GM23338 (cell line): ENCODE results near the gene CYTL1. TPM values are rescaled to one million over a fixed set of nuclear protein-coding genes. Genes with fewer than 3 reads are reported as not detected.
"Not testable (repeated sequence)": the region's sequence is repeated elsewhere in the genome, so short reads cannot be mapped to it uniquely, and the experiment has no call there.

ENCODE experiments used
- ATAC-seq: fragments of 200-7000 bp; cut with Tn5 transposase; 3 replicates; pipeline ENCODE4 v1.9.1; 2020
- DNase-seq: peaks from one replicate; pipeline ENCODE4 v3.0.0-alpha.2; 2015; ENCODE audit warnings: low spot score
- H2AFZ ChIP-seq: fragments of 200-600 bp; sonication (generic); 2 replicates; pipeline ENCODE4 v1.8.0; 2016; ENCODE audit warnings: antibody characterized with exemption, mild to moderate bottlenecking, moderate library complexity
- H3F3A ChIP-seq: fragments of 200-600 bp; sonication (generic); replicated peaks from 2 replicates; pipeline ENCODE4 v1.8.0; 2017; ENCODE audit warnings: antibody characterized with exemption, mixed run types, low read depth
- H3K27ac ChIP-seq: fragments of 200-600 bp; sonication (generic); 2 replicates; pipeline ENCODE4 v1.6.1; 2016; ENCODE audit warnings: low read depth
- H3K27me3 ChIP-seq: fragments of 200-600 bp; sonication (generic); 2 replicates; pipeline ENCODE4 v1.8.0; 2016; ENCODE audit warnings: mild to moderate bottlenecking, mixed run types, moderate library complexity; ENCODE audit not compliant: insufficient read depth
- H3K36me3 ChIP-seq: fragments of 200-600 bp; sonication (generic); 2 replicates; pipeline ENCODE4 v1.8.0; 2016; ENCODE audit warnings: mild to moderate bottlenecking; ENCODE audit not compliant: insufficient read depth
- H3K4me1 ChIP-seq: fragments of 200-600 bp; sonication (generic); 2 replicates; pipeline ENCODE4 v1.8.0; 2016; ENCODE audit warnings: mild to moderate bottlenecking, moderate library complexity; ENCODE audit not compliant: insufficient read depth
- H3K4me2 ChIP-seq: fragments of 200-600 bp; sonication (generic); 2 replicates; pipeline ENCODE4 v1.7.1; 2017; ENCODE audit warnings: mixed run types
- H3K4me3 ChIP-seq: fragments of 200-600 bp; sonication (generic); 2 replicates; pipeline ENCODE4 v1.6.1; 2016; ENCODE audit warnings: mixed run types
- H3K79me2 ChIP-seq: fragments of 200-600 bp; sonication (generic); replicated peaks from 2 replicates; pipeline ENCODE4 v1.8.0; 2017; ENCODE audit warnings: mild to moderate bottlenecking; ENCODE audit not compliant: insufficient read depth
- H3K9me2 ChIP-seq: fragments of 200-600 bp; sonication (generic); 2 replicates; pipeline ENCODE4 v1.8.0; 2017; ENCODE audit not compliant: insufficient read depth
- H4K20me1 ChIP-seq: fragments of 200-600 bp; sonication (generic); replicated peaks from 2 replicates; pipeline ENCODE4 v1.8.0; 2017; ENCODE audit warnings: mild to moderate bottlenecking; ENCODE audit not compliant: insufficient read depth
- H3K27ac Mint-ChIP-seq: 2 replicates; pipeline ENCODE4 v1.8.0; 2020; ENCODE audit warnings: inconsistent platforms, mild to moderate bottlenecking, moderate library complexity, mixed read lengths
- H3K27me3 Mint-ChIP-seq: 3 replicates; pipeline ENCODE4 v1.8.0; 2022; ENCODE audit warnings: low read depth, mild to moderate bottlenecking, moderate library complexity, mixed read lengths, inconsistent platforms; ENCODE audit not compliant: insufficient read depth, poor library complexity
- H3K36me3 Mint-ChIP-seq: 3 replicates; pipeline ENCODE4 v1.8.0; 2021; ENCODE audit warnings: low read depth, mild to moderate bottlenecking, inconsistent platforms, moderate library complexity, mixed read lengths
- H3K4me1 Mint-ChIP-seq: 3 replicates; pipeline ENCODE4 v1.8.0; 2020; ENCODE audit warnings: mild to moderate bottlenecking, inconsistent platforms, mixed read lengths
- H3K4me3 Mint-ChIP-seq: 3 replicates; pipeline ENCODE4 v1.8.0; 2021; ENCODE audit warnings: moderate library complexity, mild to moderate bottlenecking, inconsistent platforms, mixed read lengths
- H3K9me3 Mint-ChIP-seq: 3 replicates; pipeline ENCODE4 v1.8.0; 2020; ENCODE audit warnings: moderate library complexity, mild to moderate bottlenecking, inconsistent platforms, mixed read lengths
- ETS1 ChIP-seq: IDR thresholded peaks from 2 replicates; pipeline ENCODE4 v1.6.1; 2016; ENCODE audit warnings: antibody characterized with exemption
- REST ChIP-seq: IDR thresholded peaks from one replicate; pipeline ENCODE4 v1.6.1; 2018; ENCODE audit warnings: antibody characterized with exemption; ENCODE audit not compliant: unreplicated experiment
- ZNF462 ChIP-seq: fragments of 250-450 bp; sonication (Bioruptor Pico); IDR thresholded peaks from 2 replicates; pipeline ENCODE4 v1.5.0; 2020; ENCODE audit warnings: mild to moderate bottlenecking, moderate library complexity
- polyA plus RNA-seq: library from polyadenylated mRNA; unstranded; fragments of >200 nt; fragmentation: Nextera tagmentation; extraction: Ambion mirVana; gene quantifications from 2 replicates; pipeline ENCODE4 v1.2.1, GENCODE V29; 2016
- total RNA-seq: library from RNA; depleted of rRNA; stranded (reverse); fragments of >200 nt; shearing (Covaris generic); gene quantifications from 2 replicates; pipeline ENCODE4 v1.2.3, GENCODE V29; 2014

CYTL1 gene
- total and polyA plus RNA-seq, 2 experiments from 2014 or later, result 12.6 to 17.6 TPM

GRCh38 chr4:5067908-5068307 is 48.6 kb upstream of the CYTL1 start (continued):
- TF ChIP-seq REST, result no peak
- TF ChIP-seq ETS1, result no peak

GRCh38 chr4:5066968-5067367 is 47.7 kb upstream of the CYTL1 start:
- not testable (repeated sequence) for H3K4me2 ChIP-seq, H3K4me3 ChIP-seq, H3K27ac ChIP-seq, H3K27ac Mint-ChIP-seq, H3K36me3 ChIP-seq, ATAC-seq, H3K27me3 Mint-ChIP-seq, H3K27me3 ChIP-seq, H3K9me2 ChIP-seq, H2AFZ ChIP-seq, H3K79me2 ChIP-seq, H3K4me1 ChIP-seq, H3K36me3 Mint-ChIP-seq, H3K9me3 Mint-ChIP-seq, H3K4me3 Mint-ChIP-seq, H3F3A ChIP-seq, H4K20me1 ChIP-seq, DNase-seq
- peaks cover 13% of the 10 kb centered on the region; the same call in 2 of the 3 replicates for H3K4me1 Mint-ChIP-seq

GRCh38 chr4:5066101-5066500 is 46.8 kb upstream of the CYTL1 start:
- no peak overlapping the region for H3K27ac Mint-ChIP-seq
- TF ChIP-seq ZNF462 (CRISPR knock-in tag), result no peak
- no peak overlapping the region for H3K27ac ChIP-seq
- H3K9me3 Mint-ChIP-seq, result peaks cover 10% of the 10 kb centered on the region
- no peaks in the 10 kb centered on the region for H4K20me1 ChIP-seq
- H3K4me3 ChIP-seq, result no peak overlapping the region
- no peak for DNase-seq
- no peak overlapping the region for H2AFZ ChIP-seq
- peaks cover 3% of the 10 kb centered on the region; the same call in 2 of the 3 replicates for H3K36me3 Mint-ChIP-seq
- H3K4me3 Mint-ChIP-seq, result no peak overlapping the region
- H3K27me3 Mint-ChIP-seq, result no peaks in the 10 kb centered on the region
- H3K4me2 ChIP-seq, result no peak overlapping the region
- no peaks in the 10 kb centered on the region for H3K79me2 ChIP-seq
- H3F3A ChIP-seq, result no peaks in the 10 kb centered on the region
- ATAC-seq, result no peak
- H3K27me3 ChIP-seq, result no peaks in the 10 kb centered on the region
- H3K36me3 ChIP-seq, result no peaks in the 10 kb centered on the region
- peaks cover 7% of the 10 kb centered on the region; the same call in 2 of the 3 replicates for H3K4me1 Mint-ChIP-seq
- no peaks in the 10 kb centered on the region for H3K9me2 ChIP-seq
- H3K4me1 ChIP-seq, result no peaks in the 10 kb centered on the region; the same call in 1 of the 2 replicates
